Loucy (cell line): ENCODE results near the gene ALAS2.

Experiments
- EZH2phosphoT487 ChIP-seq: fragments of 200-600 bp; IDR thresholded peaks from 2 replicates; pipeline ENCODE4 v1.6.1; 2018; ENCODE audit warnings: antibody characterized with exemption, mild to moderate bottlenecking, moderate library complexity, borderline replicate concordance
- TF ChIP-seq, protein P1 (sequence below): fragments of 200-600 bp; sonication (generic); conservative IDR thresholded peaks from 2 replicates; pipeline ENCODE4 v1.5.1; 2014; ENCODE audit warnings: mild to moderate bottlenecking, antibody characterized with exemption, low read length

DNA sequence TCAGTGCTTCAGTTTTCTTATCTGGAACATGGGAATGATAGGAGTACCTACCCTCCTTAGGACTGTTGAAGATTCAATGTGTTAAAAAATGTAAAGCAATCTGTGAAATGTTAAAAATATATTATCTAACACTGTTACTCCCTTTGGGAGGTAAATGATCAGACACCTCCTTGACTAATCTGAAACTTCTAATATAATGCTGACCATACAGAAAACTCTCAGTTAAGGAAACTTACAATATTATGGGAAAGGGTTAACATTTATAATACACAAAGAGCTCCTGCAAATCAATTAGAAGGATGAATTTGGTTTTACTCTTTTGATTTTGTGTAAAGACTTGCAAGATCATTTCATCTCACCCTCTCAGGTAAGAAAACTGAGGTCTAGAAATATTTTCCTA is 35.2 kb downstream of the ALAS2 start:
- TF ChIP-seq, protein P1, sequence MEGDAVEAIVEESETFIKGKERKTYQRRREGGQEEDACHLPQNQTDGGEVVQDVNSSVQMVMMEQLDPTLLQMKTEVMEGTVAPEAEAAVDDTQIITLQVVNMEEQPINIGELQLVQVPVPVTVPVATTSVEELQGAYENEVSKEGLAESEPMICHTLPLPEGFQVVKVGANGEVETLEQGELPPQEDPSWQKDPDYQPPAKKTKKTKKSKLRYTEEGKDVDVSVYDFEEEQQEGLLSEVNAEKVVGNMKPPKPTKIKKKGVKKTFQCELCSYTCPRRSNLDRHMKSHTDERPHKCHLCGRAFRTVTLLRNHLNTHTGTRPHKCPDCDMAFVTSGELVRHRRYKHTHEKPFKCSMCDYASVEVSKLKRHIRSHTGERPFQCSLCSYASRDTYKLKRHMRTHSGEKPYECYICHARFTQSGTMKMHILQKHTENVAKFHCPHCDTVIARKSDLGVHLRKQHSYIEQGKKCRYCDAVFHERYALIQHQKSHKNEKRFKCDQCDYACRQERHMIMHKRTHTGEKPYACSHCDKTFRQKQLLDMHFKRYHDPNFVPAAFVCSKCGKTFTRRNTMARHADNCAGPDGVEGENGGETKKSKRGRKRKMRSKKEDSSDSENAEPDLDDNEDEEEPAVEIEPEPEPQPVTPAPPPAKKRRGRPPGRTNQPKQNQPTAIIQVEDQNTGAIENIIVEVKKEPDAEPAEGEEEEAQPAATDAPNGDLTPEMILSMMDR: no peak
- no peak for TF ChIP-seq EZH2phosphoT487
